Heart right ventricle (tissue), 16 donors: ENCODE measurements around the gene ANAPC15. TPM values are rescaled to one million over a fixed set of nuclear protein-coding genes. Genes with fewer than 3 reads are reported as not detected.

Experiments used
- ATAC-seq, 8 donors: fragments of 200-7000 bp; cut with Tn5 transposase; one replicate each; pipeline ENCODE4 v1.9.1; 2020; ENCODE audit warnings: mild to moderate bottlenecking in 8 of 8, moderate library complexity in 8 of 8, moderate number of reproducible peaks in 1 of 8
- DNase-seq, 2 donors: peaks; one replicate each; pipeline ENCODE4 v3.0.0-alpha.2; 2020
- H3K27ac ChIP-seq, 10 donors: fragments of 200-600 bp; sonication (generic) in 2 of 10; one replicate each; pipeline versions ENCODE4 v1.5.0 to v1.8.0; 2020 to 2022; ENCODE audit warnings: mild to moderate bottlenecking in 3 of 10
- H3K27me3 ChIP-seq, 7 donors: fragments of 200-600 bp; one replicate each; pipeline ENCODE4 v1.8.0; 2021 to 2022; ENCODE audit warnings: mild to moderate bottlenecking in 2 of 7
- H3K36me3 ChIP-seq, 9 donors: fragments of 200-600 bp; sonication (generic) in 1 of 9; one replicate each; pipeline versions ENCODE4 v1.5.0 to v1.8.0; 2020 to 2022; ENCODE audit warnings: mild to moderate bottlenecking in 2 of 9
- H3K4me1 ChIP-seq, 9 donors: fragments of 200-600 bp; sonication (generic) in 1 of 9; one replicate each; pipeline versions ENCODE4 v1.5.0 to v1.8.0; 2020 to 2022; ENCODE audit warnings: mild to moderate bottlenecking in 4 of 9
- H3K4me3 ChIP-seq, 10 donors: fragments of 200-600 bp; sonication (generic) in 2 of 10; one replicate each; pipeline versions ENCODE4 v1.5.0 to v1.8.0; 2020 to 2022; ENCODE audit warnings: mild to moderate bottlenecking in 7 of 10, moderate library complexity in 2 of 10
- H3K9me3 ChIP-seq, 11 donors: fragments of 200-600 bp in 10 of 11; sonication (generic) in 2 of 11; one replicate each; pipeline versions ENCODE4 v1.5.0 to v1.8.0; 2013 to 2022; ENCODE audit warnings: mild to moderate bottlenecking in 2 of 11, control low read depth in 1 of 11, moderate library complexity in 1 of 11
- CTCF ChIP-seq, 9 donors: fragments of 200-600 bp; sonication (generic) in 2 of 9; IDR thresholded peaks; one replicate each; pipeline versions ENCODE4 v1.5.0 to v1.8.0; 2021 to 2022; ENCODE audit warnings: antibody characterized with exemption in 9 of 9, mild to moderate bottlenecking in 5 of 9, moderate library complexity in 1 of 9
- WGBS, 2 donors: extraction: QIAGEN DNeasy Blood & Tissue Kit; methylation state at CpG; one replicate each; pipeline ENCODE4 v1.1.7; 2013; ENCODE audit warnings: inconsistent platforms in 1 of 2; 5-methylcytosine and 5-hydroxymethylcytosine counted together
- intact Hi-C, 10 donors: fragments of 100-400 bp; cut with DNase I; formaldehyde crosslinking; loops; one replicate each; pipeline versions ENCODE4 v1.11.1 to v1.14.2; 2022
- polyA plus RNA-seq, 2 donors: library from polyadenylated mRNA; stranded (reverse); fragments of 200-250 nt; gene quantifications; one replicate each; pipeline ENCODE4 v1.2.3, GENCODE V29; 2013
- total RNA-seq, 10 donors: library from RNA; stranded (reverse); fragmentation: NEBNext Ultra II Directional in 3 of 10; extraction: Animal tissue kit (Norgen Biotek cat#: 25700) in 3 of 10; gene quantifications; one replicate each; pipeline versions ENCODE4 v1.2.1 to v1.2.4, GENCODE V29; 2021 to 2023
- donor health status: Arrhythmogenic right ventricular cardiomyopathy.
- donor health status: ischemic (EF 13 %, LVEDD 7.1; RV severe dilation, severe dysfunction).
- donor health status: healthy with polysubstance abuse.
- donor health status: DM: no; HTN: yes; CAD: no.
- donor health status: DM: no; HTN: no; CAD: no.
- donor health status: ischemic (EF 25% LVEDD 6.9; RV normal size, moderate dysfunction).
- donor health status: ischemic (EF 25% LVEDD 5.7; RV mildly dilated, moderate dysfunction).
- donor health status: healthy.
- donor health status: DM: yes; HTN: yes; CAD: no.
- donor health status: Ischemic cardiomyopathy.
- donor health status: ischemic (EF 35%, LVEDD 5.7; RV mildly dilated, moderate dysfunction).
- donor health status: nonischemic (EF 11% LVEDD 7.7; RV severe dilation, severe dysfunction).
- donor health status: DM: yes; HTN: yes; CAD: no.
- donor health status: PGD.
- donor health status: ischemic (EF 29% LVEDD 5.4; RV normal size, mild dysfunction).
- donor health status: nonischemic (EF 23%, LVEDD 6.1; RV moderate dilation, normal function).

The ANAPC15 gene
- total and polyA plus RNA-seq, 12 donors: 31.8 to 104 (median 46.8) TPM

- no peak for TF ChIP-seq CTCF (IDR thresholded peaks at IDR 0.05)
- Histone ChIP-seq H3K4me3 (no peak overlapping the region), H3K27ac (no peak overlapping the region), H3K9me3 (no peaks in the 10 kb centered on the region), H3K27me3 (no peaks in the 10 kb centered on the region), H3K36me3 (no peaks in the 10 kb centered on the region), H3K4me1 (peaks cover 0 to 12% (median 0%) of the 10 kb centered on the region in 9 donors)
- WGBS, 2 donors: 79 to 80% methylated on average over 3 of the region's 3 CpGs
- ATAC-seq (no peak), DNase-seq (no peak)
- intact Hi-C loops: loop anchor here in 6 of 10 donors (5.0 kb wide), 5 partner anchors 49 to 291 kb away; partner anchors contain the start of gene CLPB (in 1 of the 6)
These were observed 28.6 kb upstream of the ANAPC15 start for GRCh38 chr11:72141066-72141465.

GRCh38 chr11:72140661-72141060 lies 28.2 kb upstream of the ANAPC15 start:
- DNase-seq (no peak), ATAC-seq (no peak)
- Histone ChIP-seq H3K27me3 (no peaks in the 10 kb centered on the region), H3K27ac (no peak overlapping the region), H3K4me1 (peaks cover 0 to 16% (median 0%) of the 10 kb centered on the region in 9 donors), H3K36me3 (no peaks in the 10 kb centered on the region), H3K9me3 (no peaks in the 10 kb centered on the region), H3K4me3 (no peak overlapping the region)
- intact Hi-C loops: loop anchor here in 6 of 10 donors (5.0 kb wide), 5 partner anchors 48 to 292 kb away; partner anchors contain the start of gene CLPB (in 1 of the 6)
- TF ChIP-seq CTCF (IDR thresholded peaks at IDR 0.05): no peak
- WGBS, 2 donors: 95 to 97% methylated on average over 2 of the region's 2 CpGs

- H3K9me3 ChIP-seq: no peaks in the 10 kb centered on the region
- intact Hi-C loops: no loop called here
These were observed 27.0 kb upstream of the ANAPC15 start for GRCh38 chr11:72139500-72139899.

GRCh38 chr11:72138821-72139390 lies 26.4 kb upstream of the ANAPC15 start:
- intact Hi-C loops: no loop called here
- no peak for DNase-seq
- Histone ChIP-seq H3K27ac (no peak overlapping the region), H3K4me3 (no peak overlapping the region), H3K36me3 (no peaks in the 10 kb centered on the region), H3K4me1 (peaks cover 0 to 22% (median 0%) of the 10 kb centered on the region in 9 donors), H3K27me3 (no peaks in the 10 kb centered on the region), H3K9me3 (no peaks in the 10 kb centered on the region)
- TF ChIP-seq CTCF (IDR thresholded peaks at IDR 0.05): no peak
- ATAC-seq: no peak
- 85 to 88% methylated on average over 11 to 12 of the region's 12 CpGs for WGBS, 2 donors

More at GRCh38 chr11:72139500-72139899, 27.0 kb upstream of the ANAPC15 start:
- Histone ChIP-seq H3K36me3 (no peaks in the 10 kb centered on the region), H3K4me1 (peaks cover 0 to 25% (median 0%) of the 10 kb centered on the region in 9 donors), H3K4me3 (no peak overlapping the region), H3K27me3 (no peaks in the 10 kb centered on the region), H3K27ac (no peak overlapping the region)
- no peak for ATAC-seq
- DNase-seq: no peak
- WGBS, 2 donors: 91 to 95% methylated on average over 11 of the region's 11 CpGs
- no peak for TF ChIP-seq CTCF (IDR thresholded peaks at IDR 0.05)
